Measurements from ENCODE around the gene CLK4. TPM values are rescaled to one million over a fixed set of nuclear protein-coding genes. Genes with fewer than 3 reads are reported as not detected.

The CLK4 gene
- total RNA-seq: 10 to 100 TPM; 22.0 to 25.2 TPM

DNA sequence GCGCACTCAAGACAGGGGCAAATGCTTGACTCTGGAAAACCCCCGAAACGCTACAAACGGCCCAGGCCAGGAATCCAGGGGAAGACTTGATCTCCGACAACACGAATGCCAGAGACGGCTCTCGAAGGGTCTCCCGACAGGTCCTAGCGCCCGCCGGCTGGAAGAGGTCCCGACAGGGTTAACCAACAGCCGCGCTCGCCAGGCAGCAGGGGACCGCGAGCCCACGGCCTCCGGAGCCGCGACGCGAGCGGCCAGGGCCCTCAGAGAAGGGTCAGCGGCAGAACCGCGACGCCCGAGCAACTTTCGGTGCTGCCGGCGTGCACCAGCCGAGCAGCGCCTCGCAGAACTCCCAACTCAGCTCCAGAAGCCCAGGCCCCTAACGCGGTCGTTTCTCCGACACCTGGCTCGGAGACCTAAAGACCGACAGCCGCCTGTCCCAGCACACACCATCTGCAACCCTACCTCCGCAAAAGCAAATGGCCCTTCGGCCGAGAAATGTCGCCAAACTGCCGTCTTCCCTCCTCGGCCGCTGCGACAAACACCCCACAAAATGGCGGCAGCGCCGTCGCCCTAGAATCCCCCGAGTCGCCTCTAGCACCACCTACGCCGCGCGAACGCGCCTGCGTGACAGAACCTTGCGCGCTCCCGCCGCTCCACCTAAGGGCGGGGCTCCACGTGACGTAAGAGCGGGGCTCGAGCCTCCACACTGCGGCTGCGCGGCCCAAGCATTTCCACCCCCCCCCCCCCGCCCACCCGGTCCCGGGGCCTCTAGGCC lies at the start of gene CLK4:
CLK4 (minus strand) TSS at position 567 of the 775 bp plus-strand sequence. CDS start 3,634 bp downstream, outside the sequence.
- ChIA-PET POLR2A (interaction anchor here (0.6 to 0.7 kb wide), 2 partner anchors 233 to 423 kb away, joined by 3 read pairs; partner anchors contain the start of genes HNRNPAB and ZNF354B), CTCF (interaction anchor here (1.5 kb wide), 1 partner anchor 103 kb away, joined by 3 read pairs; the partner anchor contains the start of gene ZNF354A)

DNA sequence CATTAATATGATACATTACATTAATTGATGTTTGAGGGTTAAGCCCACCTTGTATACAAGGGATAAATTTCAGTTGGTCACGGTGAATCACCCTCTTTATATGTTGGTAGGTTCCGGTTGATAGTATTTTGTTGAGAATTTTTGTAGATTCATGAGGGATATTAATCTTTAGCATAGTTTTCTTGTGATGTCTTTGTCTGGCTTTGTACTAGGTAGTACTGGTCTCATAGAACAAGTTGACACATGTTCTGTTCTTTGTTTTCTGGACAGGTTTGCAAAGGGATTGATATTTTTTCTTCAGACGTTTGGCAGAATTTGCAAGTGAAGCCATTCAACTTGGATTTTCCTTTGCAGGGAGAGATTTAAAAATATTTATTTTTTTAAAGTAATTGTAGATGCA lies 49.1 kb upstream of the CLK4 start:
- ChIA-PET CTCF (no interaction called here), POLR2A (no interaction called here)

- POLR2A ChIA-PET: no interaction called here
- CTCF ChIA-PET: no interaction called here
These were observed 47.5 kb upstream of the CLK4 start for GRCh38 chr5:178674334-178674733.

GRCh38 chr5:178673801-178674295 lies 47.0 kb upstream of the CLK4 start:
- POLR2A ChIA-PET: no interaction called here
- CTCF ChIA-PET: no interaction called here

- POLR2A ChIA-PET: no interaction called here
These were observed 45.8 kb upstream of the CLK4 start for GRCh38 chr5:178672630-178673029.

DNA sequence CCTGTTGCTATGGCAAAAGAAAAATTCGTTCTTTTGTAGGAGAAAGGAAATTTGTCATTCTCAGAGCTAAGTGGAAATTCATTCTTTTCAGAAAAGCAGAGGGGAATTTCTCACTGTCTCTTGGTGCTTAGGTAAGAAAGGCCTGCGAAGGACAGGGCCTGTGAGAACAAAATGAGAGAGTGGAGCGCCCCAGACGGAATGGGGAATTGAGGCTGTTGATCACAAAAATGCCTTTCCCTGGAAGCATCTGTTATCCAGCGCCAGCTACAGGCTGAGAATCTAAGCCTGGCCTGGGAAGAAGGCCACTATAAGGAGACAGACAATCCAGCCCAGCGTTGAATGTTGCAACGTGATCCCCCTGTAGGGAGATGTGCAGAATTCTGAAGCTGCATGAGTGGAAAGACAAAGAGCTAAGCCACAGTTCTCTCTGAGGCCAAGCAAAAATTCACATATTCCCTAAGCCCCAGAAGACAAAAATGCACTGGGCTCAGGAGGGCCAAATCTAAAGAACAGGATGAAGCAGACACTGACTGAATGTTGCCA lies 44.8 kb upstream of the CLK4 start:
- CTCF ChIA-PET: no interaction called here
- POLR2A ChIA-PET: no interaction called here

More at GRCh38 chr5:178672630-178673029, 45.8 kb upstream of the CLK4 start:
- CTCF ChIA-PET: no interaction called here

GRCh38 chr5:178670351-178670885 lies 43.6 kb upstream of the CLK4 start:
- ChIA-PET POLR2A (no interaction called here), CTCF (no interaction called here)

GRCh38 chr5:178668579-178668978 lies 41.7 kb upstream of the CLK4 start:
- POLR2A ChIA-PET: no interaction called here
- CTCF ChIA-PET: no interaction called here

GRCh38 chr5:178667688-178668087 lies 40.8 kb upstream of the CLK4 start:
- CTCF ChIA-PET: no interaction called here
- POLR2A ChIA-PET: no interaction called here

DNA sequence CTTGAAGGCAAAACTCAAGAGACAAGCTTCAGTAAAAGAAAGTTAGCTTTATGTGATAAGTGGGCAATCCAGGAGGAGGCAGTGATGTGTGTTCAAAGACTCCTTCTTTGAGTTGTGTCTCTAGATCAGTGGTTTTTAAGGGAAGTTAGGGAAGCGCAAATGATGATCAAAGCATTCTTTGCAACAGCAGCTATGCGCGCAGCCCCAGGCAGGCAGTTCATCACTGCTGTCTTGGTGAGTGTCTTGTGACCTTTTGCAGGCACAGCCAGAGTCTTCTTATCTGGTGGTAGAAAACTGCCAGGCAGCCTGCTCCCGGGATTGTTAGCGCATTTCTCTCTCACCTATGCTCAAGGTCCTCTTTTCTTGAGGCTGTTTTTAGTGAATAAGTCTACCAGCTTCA lies 40.3 kb upstream of the CLK4 start:
- CTCF ChIA-PET: no interaction called here
- POLR2A ChIA-PET: no interaction called here

GRCh38 chr5:178664141-178664540 lies 37.3 kb upstream of the CLK4 start:
- ChIA-PET POLR2A (no interaction called here), CTCF (no interaction called here)

DNA sequence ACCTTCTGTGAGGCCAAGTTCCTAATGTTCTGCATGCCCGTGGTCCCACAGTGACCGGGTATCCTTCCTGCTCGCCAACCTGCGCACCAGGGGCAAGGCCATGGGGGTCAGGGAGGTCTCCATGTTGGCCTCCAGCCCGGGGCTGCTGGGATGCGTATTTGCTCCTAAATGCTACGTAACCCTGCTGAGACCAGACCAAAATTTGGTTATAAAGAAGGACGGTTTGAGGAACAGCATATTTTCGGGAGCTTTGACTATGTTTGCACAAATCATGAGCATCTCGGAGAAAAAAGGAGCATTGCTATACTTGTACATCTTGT lies 35.7 kb upstream of the CLK4 start:
- CTCF ChIA-PET: no interaction called here
- POLR2A ChIA-PET: no interaction called here

GRCh38 chr5:178661836-178662540 lies 35.1 kb upstream of the CLK4 start:
- ChIA-PET CTCF (no interaction called here), POLR2A (no interaction called here)

GRCh38 chr5:178651046-178651810 lies 24.4 kb upstream of the CLK4 start:
- ChIA-PET CTCF (no interaction called here), POLR2A (no interaction called here)

DNA sequence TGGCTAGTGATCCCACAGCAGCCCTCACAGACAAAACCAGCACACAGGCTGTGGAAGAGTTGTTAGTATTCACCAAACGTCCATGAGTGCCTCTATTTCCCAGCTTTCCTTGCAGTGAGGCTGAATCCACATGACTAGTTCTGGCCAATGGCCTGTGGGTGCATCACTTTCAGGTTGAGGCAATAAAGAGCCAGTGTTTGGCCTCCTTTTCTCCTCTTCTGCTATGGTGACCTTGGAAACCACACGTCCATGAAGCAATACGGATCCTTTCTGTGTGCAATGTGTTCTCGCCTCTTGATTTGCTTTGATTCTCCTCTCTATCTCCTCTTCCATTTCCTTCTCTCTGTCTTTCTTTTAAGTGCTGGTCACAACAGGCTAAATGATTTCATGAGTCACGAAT lies 23.4 kb upstream of the CLK4 start:
- ChIA-PET CTCF (no interaction called here), POLR2A (no interaction called here)

DNA sequence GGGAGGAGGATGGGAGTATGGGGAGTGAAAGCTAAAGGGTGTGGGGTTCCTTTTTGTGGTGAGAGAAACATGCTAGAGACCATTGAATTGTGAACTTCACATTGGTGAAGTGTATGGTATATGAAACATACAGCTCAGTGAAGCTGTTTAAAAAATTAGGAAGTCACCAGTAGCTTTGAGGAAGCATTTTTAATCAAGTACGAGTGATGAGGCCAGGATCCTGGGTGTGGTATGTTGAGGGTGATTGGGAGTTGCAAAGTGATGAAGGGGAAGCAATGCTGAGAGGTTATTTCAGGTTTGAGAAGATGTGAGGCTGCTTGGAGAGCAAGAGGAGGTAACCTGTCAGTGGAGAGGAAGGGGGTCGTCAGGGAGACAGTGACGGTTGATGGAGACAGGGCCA lies 22.7 kb upstream of the CLK4 start:
- ChIA-PET POLR2A (no interaction called here), CTCF (no interaction called here)

DNA sequence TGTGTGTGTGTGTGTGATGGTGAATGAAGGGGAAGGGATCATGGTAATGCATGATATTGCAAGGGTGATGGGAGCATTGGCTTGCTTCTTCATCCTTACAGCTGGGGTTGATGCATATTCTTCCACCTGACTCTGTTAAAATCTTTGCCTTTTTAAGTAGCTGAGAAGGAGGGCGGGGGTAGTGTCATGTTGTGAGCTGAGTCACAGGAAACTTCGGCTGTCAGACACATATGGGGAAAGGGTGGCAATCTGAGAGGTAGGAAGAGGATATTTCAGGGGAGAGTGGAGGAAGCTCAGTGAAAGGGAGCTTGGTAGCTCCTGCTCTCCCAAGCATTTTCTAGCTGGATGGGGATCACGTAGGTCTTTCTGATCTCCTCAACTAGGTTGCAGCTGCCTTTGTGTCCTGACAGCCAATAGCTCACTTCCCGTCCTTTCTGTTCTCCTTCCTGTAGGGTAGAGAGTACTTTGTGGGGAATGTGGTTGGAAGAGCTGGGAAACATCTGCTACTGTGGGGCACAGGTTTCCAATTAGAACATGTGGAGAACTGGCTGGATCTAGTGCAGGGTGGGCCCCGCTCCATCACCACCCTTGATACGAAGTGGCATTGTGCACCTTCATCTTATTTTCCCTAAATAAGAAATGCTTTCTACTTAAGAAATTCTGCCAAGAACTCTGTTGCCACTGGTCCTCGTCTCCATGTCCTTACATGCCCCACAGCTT lies 18.1 kb upstream of the CLK4 start:
- ChIA-PET POLR2A (interaction anchor here (0.6 kb wide), 1 partner anchor 31 kb away, joined by 3 read pairs; no protein-coding TSS in a partner anchor), CTCF (no interaction called here)

GRCh38 chr5:178642351-178642909 lies 15.6 kb upstream of the CLK4 start:
- POLR2A ChIA-PET: no interaction called here
- CTCF ChIA-PET: no interaction called here

DNA sequence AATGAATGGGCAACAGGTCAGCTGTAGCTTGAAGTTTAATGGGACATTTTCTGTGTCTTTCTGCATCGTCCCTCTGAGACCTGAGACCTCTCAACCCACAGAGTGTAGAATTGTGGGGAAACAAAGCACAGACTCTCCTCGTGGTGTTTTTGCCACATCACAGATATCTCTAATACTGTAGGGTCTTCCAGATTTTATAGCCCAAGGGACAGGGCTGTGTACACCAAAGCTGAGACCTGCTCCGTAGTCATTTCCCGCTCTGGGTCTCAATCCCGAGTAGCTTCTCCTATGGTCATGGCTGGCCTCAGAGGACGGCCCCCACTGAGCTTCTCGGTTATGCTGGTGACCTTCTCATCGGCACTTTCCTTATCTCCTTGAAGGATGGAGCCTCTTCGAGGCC lies 14.9 kb upstream of the CLK4 start:
- POLR2A ChIA-PET: no interaction called here
- CTCF ChIA-PET: no interaction called here

Data from activated CD8-positive, alpha-beta memory T cell treated with anti-CD3 and anti-CD28 coated beads for 36 hours (primary cell).